Prostate gland (tissue), 2 donors: ENCODE results near the gene XPR1.

Experiments
- CTCF ChIP-seq, 4 experiments: fragments of 200-600 bp in 2 of 4; fragments of 450-650 bp in 2 of 4; sonication (generic) in 2 of 4; IDR thresholded peaks; 1 replicate in 3 of 4; 2 replicates in 1 of 4; pipeline ENCODE4 v1.5.1; 2016 to 2019; ENCODE audit warnings: antibody characterized with exemption in 4 of 4, mild to moderate bottlenecking in 2 of 4, moderate library complexity in 2 of 4
- POLR2A ChIP-seq: fragments of 450-650 bp; IDR thresholded peaks from one replicate; pipeline ENCODE4 v1.6.1; 2016; ENCODE audit warnings: antibody characterized with exemption, mild to moderate bottlenecking

- TF ChIP-seq CTCF (IDR thresholded peaks at IDR 0.05) (no peak), POLR2A (no peak)
Measured at GRCh38 chr1:180603223-180603849, 28.5 kb upstream of the XPR1 start.
